Body of pancreas (tissue), 4 donors: ENCODE measurements around the gene EMC8.

Source experiments
- POLR2A ChIP-seq, 3 donors: fragments of 450-650 bp; IDR thresholded peaks; one replicate each; pipeline ENCODE4 v1.6.1; 2016; ENCODE audit warnings: antibody characterized with exemption in 3 of 3, mild to moderate bottlenecking in 2 of 3
- TF ChIP-seq, protein P1 (sequence below), 7 experiments: fragments of 450-650 bp in 4 of 7; fragments of 200-600 bp in 3 of 7; sonication (generic) in 3 of 7; IDR thresholded peaks; one replicate each; pipeline ENCODE4 v1.5.1; 2016 to 2019; ENCODE audit warnings: antibody characterized with exemption in 7 of 7

DNA sequence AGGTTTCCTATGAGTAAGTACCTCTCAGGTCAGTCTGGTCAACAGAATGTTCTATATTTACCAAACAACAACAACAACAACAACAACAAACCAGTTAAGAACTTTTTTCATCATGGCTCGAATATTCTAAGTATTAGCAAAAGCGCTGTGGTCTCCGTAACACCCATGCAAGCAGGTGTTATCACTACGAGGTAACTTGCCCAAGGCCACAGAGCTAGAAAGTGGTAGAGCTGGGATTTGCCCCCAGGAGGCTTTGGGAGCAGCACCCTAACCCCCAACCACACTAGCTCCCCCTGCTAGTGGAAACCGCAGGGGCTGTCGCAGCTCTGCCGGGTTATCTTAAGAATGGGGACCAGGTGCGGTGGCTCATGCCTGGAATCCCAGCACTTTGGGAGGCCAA lies 24.5 kb downstream of the EMC8 start:
- TF ChIP-seq, protein P1, sequence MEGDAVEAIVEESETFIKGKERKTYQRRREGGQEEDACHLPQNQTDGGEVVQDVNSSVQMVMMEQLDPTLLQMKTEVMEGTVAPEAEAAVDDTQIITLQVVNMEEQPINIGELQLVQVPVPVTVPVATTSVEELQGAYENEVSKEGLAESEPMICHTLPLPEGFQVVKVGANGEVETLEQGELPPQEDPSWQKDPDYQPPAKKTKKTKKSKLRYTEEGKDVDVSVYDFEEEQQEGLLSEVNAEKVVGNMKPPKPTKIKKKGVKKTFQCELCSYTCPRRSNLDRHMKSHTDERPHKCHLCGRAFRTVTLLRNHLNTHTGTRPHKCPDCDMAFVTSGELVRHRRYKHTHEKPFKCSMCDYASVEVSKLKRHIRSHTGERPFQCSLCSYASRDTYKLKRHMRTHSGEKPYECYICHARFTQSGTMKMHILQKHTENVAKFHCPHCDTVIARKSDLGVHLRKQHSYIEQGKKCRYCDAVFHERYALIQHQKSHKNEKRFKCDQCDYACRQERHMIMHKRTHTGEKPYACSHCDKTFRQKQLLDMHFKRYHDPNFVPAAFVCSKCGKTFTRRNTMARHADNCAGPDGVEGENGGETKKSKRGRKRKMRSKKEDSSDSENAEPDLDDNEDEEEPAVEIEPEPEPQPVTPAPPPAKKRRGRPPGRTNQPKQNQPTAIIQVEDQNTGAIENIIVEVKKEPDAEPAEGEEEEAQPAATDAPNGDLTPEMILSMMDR (IDR thresholded peaks at IDR 0.05) = no peak
- no peak for TF ChIP-seq POLR2A (IDR thresholded peaks at IDR 0.05)
